Stimulated activated CD8-positive, alpha-beta memory T cell treated with anti-CD3 and anti-CD28 coated beads, Interleukin-12 subunit alpha, Interleukin-12 subunit beta, amount 100 ng/mL, for 1 hour (primary cell): ENCODE data around the gene RNF150.

Experiments used
- DNase-seq: peaks from one replicate; pipeline ENCODE4 v3.0.0-alpha.2; 2020; ENCODE audit warnings: low read depth

Gene RNF150

GRCh38 chr4:140906993-140907962 lies 226.0 kb downstream of the RNF150 start:
- DNase-seq = no peak

GRCh38 chr4:140904904-140905303 lies 228.4 kb downstream of the RNF150 start:
- DNase-seq = no peak

- DNase-seq = no peak
Observed at GRCh38 chr4:140903522-140904475, 229.5 kb downstream of the RNF150 start.

- no peak for DNase-seq
Observed at GRCh38 chr4:140901736-140902336, 231.4 kb downstream of the RNF150 start.

GRCh38 chr4:140893939-140894338 lies 239.3 kb downstream of the RNF150 start:
- no peak for DNase-seq

- DNase-seq = no peak
Observed at GRCh38 chr4:140888054-140888453, 245.2 kb downstream of the RNF150 start.

GRCh38 chr4:140887467-140887866 lies 245.8 kb downstream of the RNF150 start:
- no peak for DNase-seq

GRCh38 chr4:140884431-140885058 lies 248.7 kb downstream of the RNF150 start:
- no peak for DNase-seq

- DNase-seq = no peak
Observed at GRCh38 chr4:140877781-140878180, 255.5 kb downstream of the RNF150 start.

GRCh38 chr4:140876615-140877364 lies 256.5 kb downstream of the RNF150 start:
- no peak for DNase-seq

GRCh38 chr4:140875746-140876452 lies 257.4 kb downstream of the RNF150 start:
- no peak for DNase-seq

- DNase-seq = no peak
Observed at GRCh38 chr4:140874056-140874455, 259.2 kb downstream of the RNF150 start.

- no peak for DNase-seq
Observed at GRCh38 chr4:140871368-140871767, 261.9 kb downstream of the RNF150 start.

- DNase-seq = no peak
Observed at GRCh38 chr4:140870427-140870826, 262.8 kb downstream of the RNF150 start.

GRCh38 chr4:140869446-140869845 lies 263.8 kb downstream of the RNF150 start:
- no peak for DNase-seq

GRCh38 chr4:140867356-140867755 lies 265.9 kb downstream of the RNF150 start:
- no peak for DNase-seq

GRCh38 chr4:140866492-140867005 lies 266.7 kb downstream of the RNF150 start:
- DNase-seq = no peak

- DNase-seq = no peak
Observed at GRCh38 chr4:140865253-140866217, 267.7 kb downstream of the RNF150 start.

- DNase-seq = no peak
Observed at GRCh38 chr4:140863197-140863596, 270.1 kb downstream of the RNF150 start.
